Sigmoid colon (tissue), 4 donors: ENCODE measurements around the gene HIRA.

Source experiments
- EP300 ChIP-seq, 4 donors: sonication (generic); formaldehyde crosslinking; IDR thresholded peaks; one replicate each; pipeline ENCODE4 v1.6.1; 2017; ENCODE audit warnings: antibody characterized with exemption in 4 of 4
- TF ChIP-seq, protein P1 (sequence below), 4 experiments: fragments of 450-650 bp in 3 of 4; fragments of 200-600 bp in 1 of 4; IDR thresholded peaks; one replicate each; pipeline ENCODE4 v1.5.1; 2016 to 2019; ENCODE audit warnings: antibody characterized with exemption in 4 of 4, mild to moderate bottlenecking in 3 of 4, moderate library complexity in 2 of 4

DNA sequence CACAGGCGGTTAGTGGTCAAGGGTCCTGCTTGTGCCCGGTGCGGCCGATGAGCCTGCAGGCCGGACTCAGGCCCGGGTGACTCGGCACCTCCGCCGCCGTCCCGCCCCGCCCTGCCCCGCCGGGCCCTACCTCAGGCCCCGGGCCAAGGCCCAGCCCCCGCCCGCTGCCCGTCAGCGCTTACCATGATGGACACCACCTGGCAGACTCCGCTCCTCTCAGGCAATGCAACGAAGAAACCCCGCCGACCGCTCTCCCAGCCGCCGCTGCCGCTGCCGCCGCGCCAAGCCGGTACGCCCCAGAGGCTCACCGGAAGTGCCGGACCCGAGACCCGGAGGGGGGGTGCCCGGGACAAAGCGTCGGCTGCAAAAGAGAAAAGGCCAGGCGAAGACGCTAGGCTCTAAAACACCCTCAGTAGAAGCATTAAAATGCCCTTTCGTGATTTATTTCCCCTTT is 47.4 kb upstream of the HIRA start, which contains the start of gene UFD1:
- TF ChIP-seq, protein P1, sequence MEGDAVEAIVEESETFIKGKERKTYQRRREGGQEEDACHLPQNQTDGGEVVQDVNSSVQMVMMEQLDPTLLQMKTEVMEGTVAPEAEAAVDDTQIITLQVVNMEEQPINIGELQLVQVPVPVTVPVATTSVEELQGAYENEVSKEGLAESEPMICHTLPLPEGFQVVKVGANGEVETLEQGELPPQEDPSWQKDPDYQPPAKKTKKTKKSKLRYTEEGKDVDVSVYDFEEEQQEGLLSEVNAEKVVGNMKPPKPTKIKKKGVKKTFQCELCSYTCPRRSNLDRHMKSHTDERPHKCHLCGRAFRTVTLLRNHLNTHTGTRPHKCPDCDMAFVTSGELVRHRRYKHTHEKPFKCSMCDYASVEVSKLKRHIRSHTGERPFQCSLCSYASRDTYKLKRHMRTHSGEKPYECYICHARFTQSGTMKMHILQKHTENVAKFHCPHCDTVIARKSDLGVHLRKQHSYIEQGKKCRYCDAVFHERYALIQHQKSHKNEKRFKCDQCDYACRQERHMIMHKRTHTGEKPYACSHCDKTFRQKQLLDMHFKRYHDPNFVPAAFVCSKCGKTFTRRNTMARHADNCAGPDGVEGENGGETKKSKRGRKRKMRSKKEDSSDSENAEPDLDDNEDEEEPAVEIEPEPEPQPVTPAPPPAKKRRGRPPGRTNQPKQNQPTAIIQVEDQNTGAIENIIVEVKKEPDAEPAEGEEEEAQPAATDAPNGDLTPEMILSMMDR (IDR thresholded peaks at IDR 0.05), result no peak
- TF ChIP-seq EP300 (IDR thresholded peaks at IDR 0.05), result no peak
